ENCODE data around the gene CCDC57. TPM values are rescaled to one million over a fixed set of nuclear protein-coding genes. Genes with fewer than 3 reads are reported as not detected.

The CCDC57 gene
- total RNA-seq, 1 experiment from 2014 or later, result 140 TPM

- intact Hi-C loops (cut with micrococcal nuclease; ENCODE audit: unreplicated experiment), result no loop called here
- CTCF ChIA-PET, result interaction anchor here (0.7 kb wide), 1 partner anchor 121 kb away, joined by 4 read pairs; no protein-coding TSS in a partner anchor
- H3K27ac ChIP-seq, result no peak overlapping the region
Observed at GRCh38 chr17:82158825-82159224, 53.8 kb downstream of the CCDC57 start.

GRCh38 chr17:82157046-82158035 is 55.3 kb downstream of the CCDC57 start:
- BruUV-seq (replicated peaks), result no TSS peak
- Histone ChIP-seq H2AFZ (no peak overlapping the region), H3K4me2 (no peak overlapping the region), H3K79me2 (ENCODE audit: low read depth) (no peaks in the 10 kb centered on the region), H3K9me3 (ENCODE audit: insufficient read depth, low read depth) (no peaks in the 10 kb centered on the region), H3K4me3 (no peak overlapping the region), H3K36me3 (ENCODE audit: low read depth) (no peaks in the 10 kb centered on the region), H3K4me1 (replicated peaks; ENCODE audit: insufficient read depth) (no peaks in the 10 kb centered on the region), H4K20me1 (ENCODE audit: insufficient read depth) (no peaks in the 10 kb centered on the region), H3F3A (ENCODE audit: insufficient read depth, low read depth) (no peaks in the 10 kb centered on the region), H3K9me2 (ENCODE audit: insufficient read depth) (no peaks in the 10 kb centered on the region), H3K27me3 (ENCODE audit: insufficient read depth, low read depth) (no peaks in the 10 kb centered on the region), H3K27ac (no peak overlapping the region)
- TF ChIP-seq EZH2 (IDR thresholded peaks at IDR 0.05; ENCODE audit: low read depth), result no peak
- TF ChIP-seq CTCF (conservative IDR thresholded peaks at IDR 0.05), result no peak
- CTCF ChIA-PET, result no interaction called here
- POLR2A ChIA-PET (ENCODE audit: unreplicated experiment), result no interaction called here
- no peak for DNase-seq
- intact Hi-C loops (cut with micrococcal nuclease; ENCODE audit: unreplicated experiment), result no loop called here

More at GRCh38 chr17:82158825-82159224, 53.8 kb downstream of the CCDC57 start:
- Histone ChIP-seq H3F3A (ENCODE audit: insufficient read depth, low read depth) (no peaks in the 10 kb centered on the region), H3K4me3 (no peak overlapping the region), H2AFZ (no peak overlapping the region), H3K9me3 (ENCODE audit: insufficient read depth, low read depth) (no peaks in the 10 kb centered on the region), H3K27me3 (ENCODE audit: insufficient read depth, low read depth) (no peaks in the 10 kb centered on the region), H3K4me2 (no peak overlapping the region), H3K9me2 (ENCODE audit: insufficient read depth) (no peaks in the 10 kb centered on the region), H4K20me1 (ENCODE audit: insufficient read depth) (no peaks in the 10 kb centered on the region), H3K79me2 (ENCODE audit: low read depth) (no peaks in the 10 kb centered on the region), H3K36me3 (ENCODE audit: low read depth) (no peaks in the 10 kb centered on the region), H3K4me1 (replicated peaks; ENCODE audit: insufficient read depth) (no peaks in the 10 kb centered on the region)
- TF ChIP-seq EZH2 (IDR thresholded peaks at IDR 0.05; ENCODE audit: low read depth) (no peak), CTCF (conservative IDR thresholded peaks at IDR 0.05) (no peak)
- BruUV-seq (replicated peaks), result no TSS peak
- POLR2A ChIA-PET (ENCODE audit: unreplicated experiment), result no interaction called here
- no peak for DNase-seq

- Histone ChIP-seq H3K79me2 (ENCODE audit: low read depth) (no peaks in the 10 kb centered on the region), H3K27ac (no peak overlapping the region), H3K4me2 (no peak overlapping the region), H3K36me3 (ENCODE audit: low read depth) (no peaks in the 10 kb centered on the region), H4K20me1 (ENCODE audit: insufficient read depth) (no peaks in the 10 kb centered on the region), H2AFZ (no peak overlapping the region), H3K9me2 (ENCODE audit: insufficient read depth) (no peaks in the 10 kb centered on the region), H3F3A (ENCODE audit: insufficient read depth, low read depth) (no peaks in the 10 kb centered on the region), H3K4me1 (replicated peaks; ENCODE audit: insufficient read depth) (no peaks in the 10 kb centered on the region), H3K27me3 (ENCODE audit: insufficient read depth, low read depth) (no peaks in the 10 kb centered on the region), H3K4me3 (no peak overlapping the region), H3K9me3 (ENCODE audit: insufficient read depth, low read depth) (no peaks in the 10 kb centered on the region)
- intact Hi-C loops (cut with micrococcal nuclease; ENCODE audit: unreplicated experiment), result no loop called here
- no peak for DNase-seq
- BruUV-seq (replicated peaks), result no TSS peak
- POLR2A ChIA-PET (ENCODE audit: unreplicated experiment), result interaction anchor here (0.5 kb wide), 1 partner anchor 39 kb away, joined by 10 read pairs; no protein-coding TSS in a partner anchor
- TF ChIP-seq CTCF (conservative IDR thresholded peaks at IDR 0.05) (no peak), EZH2 (IDR thresholded peaks at IDR 0.05; ENCODE audit: low read depth) (no peak)
- CTCF ChIA-PET, result no interaction called here
Observed at GRCh38 chr17:82156284-82156925, 56.2 kb downstream of the CCDC57 start.

Data from PC-9 (cell line).